Measurements from ENCODE around the gene VAMP2.
A peak's percentile ranks its signal among the peaks of the same experiment; 100 is the strongest.
"Not testable (repeated sequence)": the region's sequence is repeated elsewhere in the genome, so short reads cannot be mapped to it uniquely, and the experiment has no call there.

Gene VAMP2

GRCh38 chr17:8175795-8176196 is 13.0 kb upstream of the VAMP2 start:
- no peak for DNase-seq

- DNase-seq, result no peak
Measured at GRCh38 chr17:8173871-8174322, 11.1 kb upstream of the VAMP2 start.

- peak; percentile 95 for DNase-seq
Measured at GRCh38 chr17:8173056-8173870, 10.5 kb upstream of the VAMP2 start.

- DNase-seq, result not testable (repeated sequence)
Measured at GRCh38 chr17:8170186-8170585, 7.4 kb upstream of the VAMP2 start.

- no peak for DNase-seq
Measured at GRCh38 chr17:8167526-8167925, 4.8 kb upstream of the VAMP2 start.

- no peak for DNase-seq
Measured at GRCh38 chr17:8166731-8167130, 4.0 kb upstream of the VAMP2 start.

- DNase-seq, result peak; percentile 19
Measured at GRCh38 chr17:8164815-8165131, 2.0 kb upstream of the VAMP2 start.

- peak; percentile 84 for DNase-seq
Measured at GRCh38 chr17:8163978-8164814, 1.4 kb upstream of the VAMP2 start.

- peak; percentile 30 for DNase-seq
Measured at GRCh38 chr17:8162997-8163977, 539 bp upstream of the VAMP2 start.

- DNase-seq, result peak; percentile 45
Measured at GRCh38 chr17:8161289-8162232, 1.2 kb downstream of the VAMP2 start.

- peak; percentile 40 for DNase-seq
Measured at GRCh38 chr17:8160741-8161221, 2.0 kb downstream of the VAMP2 start.

- no peak for DNase-seq
Measured at GRCh38 chr17:8160224-8160577, 2.5 kb downstream of the VAMP2 start.

- peak; percentile 4 for DNase-seq
Measured at GRCh38 chr17:8159459-8160223, 3.1 kb downstream of the VAMP2 start.

- peak; percentile 28 for DNase-seq
Measured at GRCh38 chr17:8159032-8159400, 3.7 kb downstream of the VAMP2 start.

GRCh38 chr17:8158267-8159031 is 4.3 kb downstream of the VAMP2 start:
- peak; percentile 91 for DNase-seq

GRCh38 chr17:8156246-8156992 is 6.3 kb downstream of the VAMP2 start:
- DNase-seq, result peak; percentile 100

- DNase-seq, result no peak
Measured at GRCh38 chr17:8155996-8156245, 6.8 kb downstream of the VAMP2 start.

GRCh38 chr17:8155231-8155995 is 7.3 kb downstream of the VAMP2 start:
- peak; percentile 57 for DNase-seq
